HG03025 (cell line): Measurements from ENCODE around the gene MMS22L.

Experiments
- ATAC-seq: cut with Tn5 transposase; IDR thresholded peaks from one replicate; pipeline ENCODE4 v1.9.1; 2021; ENCODE audit warnings: mild to moderate bottlenecking, moderate library complexity; ENCODE audit not compliant: unreplicated experiment, low FRiP score

MMS22L gene

DNA sequence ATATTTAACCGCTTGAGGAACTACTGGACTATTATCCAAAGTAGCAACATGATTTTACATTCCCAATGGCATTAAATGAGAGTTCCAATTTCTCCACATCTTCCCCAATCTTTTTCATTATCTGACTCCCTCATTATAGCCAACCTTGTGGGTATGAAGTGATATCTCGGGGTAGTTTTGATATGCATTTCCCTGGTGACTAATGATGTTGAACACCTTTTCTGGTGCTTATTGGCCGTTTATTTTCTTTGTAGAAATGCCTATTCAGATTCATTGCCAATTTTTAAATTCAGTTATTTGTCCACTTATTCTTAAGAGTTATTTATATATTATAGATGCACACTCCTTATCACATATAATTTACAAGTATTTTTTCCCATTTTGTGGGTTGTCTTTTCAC, 129.0 kb downstream of the MMS22L start:
- no peak for ATAC-seq

DNA sequence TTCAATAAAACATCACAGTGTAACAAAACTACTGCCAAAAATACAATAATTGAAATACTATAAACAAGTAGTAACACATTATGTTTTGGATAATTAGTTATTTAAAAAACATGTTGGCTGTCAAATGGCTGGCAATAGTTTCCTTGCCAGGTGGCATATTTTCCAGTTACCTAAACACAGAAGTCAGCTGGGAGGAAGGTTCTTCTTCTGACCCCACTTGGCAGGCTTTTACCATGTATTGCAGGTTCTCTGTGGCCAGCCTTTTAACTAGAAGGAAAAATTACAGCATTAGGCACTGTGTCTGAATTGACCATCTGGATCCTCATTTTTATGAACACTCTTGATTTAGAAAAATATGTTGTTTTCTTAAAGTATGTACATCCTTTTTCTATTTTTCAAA, 131.4 kb downstream of the MMS22L start:
- no peak for ATAC-seq

DNA sequence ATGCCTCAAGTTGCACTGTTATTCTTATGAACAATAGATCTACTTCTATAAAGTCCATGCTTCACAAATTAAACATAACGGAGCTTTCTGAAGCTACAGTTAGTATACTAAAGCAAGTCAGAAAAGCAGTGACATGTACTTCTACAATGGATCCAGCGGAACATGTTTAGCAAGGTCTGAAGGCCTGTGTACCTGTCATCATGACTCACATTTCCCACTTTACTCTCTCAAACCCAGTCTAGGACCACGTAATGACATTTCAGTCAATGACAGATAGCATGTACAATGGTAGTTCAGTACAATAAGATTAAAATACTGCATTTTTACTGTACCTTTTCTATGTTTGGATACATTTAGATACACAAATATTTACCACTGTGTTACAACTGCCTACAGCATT, 132.1 kb downstream of the MMS22L start:
- ATAC-seq, result no peak

DNA sequence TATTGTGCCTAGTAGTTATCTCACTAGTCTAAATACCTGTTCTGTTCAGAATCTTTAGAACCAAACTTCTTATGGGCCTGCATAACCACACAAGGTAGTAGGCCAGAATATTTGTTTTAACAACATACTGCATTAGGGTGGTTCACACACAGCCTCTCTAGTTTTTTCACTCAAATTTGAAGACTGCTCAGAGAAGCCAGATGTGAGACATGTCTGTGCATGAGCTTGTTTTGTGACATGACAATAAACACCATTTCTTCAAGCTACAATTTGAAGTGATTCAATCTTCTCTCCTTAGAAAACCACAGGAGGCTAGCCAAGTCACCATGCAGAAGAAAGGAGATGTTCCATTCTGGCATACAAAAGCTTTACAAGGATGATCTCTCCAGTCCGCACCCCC, 135.6 kb downstream of the MMS22L start:
- ATAC-seq, result no peak

DNA sequence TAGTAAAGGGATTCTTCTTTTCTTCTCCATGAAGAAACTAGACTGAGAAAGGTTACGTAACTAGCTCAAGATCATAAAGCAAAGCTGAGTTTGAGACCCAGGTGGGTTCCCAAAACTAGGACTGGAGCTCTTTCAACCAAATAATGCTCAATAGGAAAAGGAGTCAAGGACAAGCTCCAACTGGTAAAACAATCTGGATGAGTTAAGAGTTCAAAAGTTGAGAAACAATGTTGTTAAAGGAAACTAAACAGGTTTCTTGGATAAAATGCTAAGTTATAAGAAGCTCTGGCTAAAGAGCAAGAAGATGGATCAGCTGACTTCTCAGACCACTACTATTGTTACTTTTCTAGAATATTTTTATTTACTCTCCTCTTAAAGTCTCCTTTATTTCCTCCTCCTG, 137.3 kb downstream of the MMS22L start:
- ATAC-seq, result no peak

DNA sequence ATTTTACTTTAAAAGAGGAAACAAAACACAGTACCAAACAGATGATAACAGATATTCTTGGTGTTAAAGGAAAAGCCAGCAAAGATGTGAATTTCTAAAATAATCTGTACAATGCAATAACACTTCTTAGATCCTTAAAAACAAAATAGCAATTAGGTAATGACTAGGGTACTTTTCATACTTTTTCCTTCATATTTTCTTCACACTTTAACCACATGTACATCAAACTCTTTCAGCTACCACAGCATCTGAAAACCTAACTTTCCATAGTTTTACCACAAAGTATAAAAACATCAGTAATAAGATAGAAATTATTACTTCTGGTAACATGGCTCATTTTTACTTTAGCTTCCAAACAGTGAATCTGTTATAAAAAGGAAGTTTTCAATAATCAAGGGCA, 141.3 kb downstream of the MMS22L start:
- ATAC-seq, result no peak

DNA sequence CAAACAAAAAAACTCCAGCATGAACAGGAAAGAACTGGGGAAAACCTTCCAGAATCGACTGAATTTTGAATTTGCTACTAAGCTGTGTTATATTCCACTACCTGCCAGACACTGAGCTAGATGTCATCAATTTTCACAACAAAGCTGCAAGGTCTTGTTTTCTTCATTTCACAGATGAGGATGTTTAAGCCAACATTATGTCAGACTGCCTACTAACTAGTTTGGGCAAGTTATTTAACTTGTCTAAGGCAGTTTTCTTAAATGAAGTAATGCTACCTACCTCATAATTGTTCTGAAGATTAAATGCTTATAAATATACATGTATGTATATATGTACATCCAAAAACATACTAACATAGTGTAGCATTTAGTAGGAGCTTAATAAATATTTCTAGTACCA, 144.4 kb downstream of the MMS22L start:
- no peak for ATAC-seq

DNA sequence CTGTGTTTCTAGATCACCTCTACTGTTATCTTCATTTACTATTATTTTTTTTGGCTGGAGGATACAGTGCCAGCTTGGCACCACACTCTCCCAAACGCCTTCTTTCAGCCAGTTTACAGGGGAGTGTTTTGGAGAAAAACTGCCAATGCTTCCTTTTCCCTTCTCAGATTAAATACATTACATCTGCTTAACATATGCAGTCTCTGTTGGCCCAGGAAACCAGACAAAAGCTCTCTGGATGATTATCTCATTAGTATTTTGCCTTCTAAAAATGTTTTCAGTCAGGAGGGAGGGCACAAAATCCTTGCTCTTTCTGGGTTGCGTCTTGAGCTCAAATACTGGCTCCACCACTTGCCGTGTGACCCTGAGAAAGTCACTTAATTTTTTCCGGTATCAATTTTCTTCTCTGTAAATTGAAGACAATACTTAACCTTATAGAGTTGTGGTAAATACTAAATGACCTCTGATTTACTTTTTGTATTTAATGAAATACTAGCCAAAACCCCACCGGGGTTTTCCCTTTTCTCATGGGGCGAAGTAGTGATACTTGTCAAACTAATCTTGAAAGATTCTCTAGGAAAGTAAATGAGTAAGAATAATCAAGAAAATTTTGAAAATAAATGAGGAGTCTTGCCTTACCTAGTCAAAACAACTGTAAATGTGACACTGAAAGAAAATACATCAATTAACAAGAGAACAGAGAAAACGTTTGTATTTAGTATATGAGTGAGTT, 146.2 kb downstream of the MMS22L start:
- no peak for ATAC-seq

DNA sequence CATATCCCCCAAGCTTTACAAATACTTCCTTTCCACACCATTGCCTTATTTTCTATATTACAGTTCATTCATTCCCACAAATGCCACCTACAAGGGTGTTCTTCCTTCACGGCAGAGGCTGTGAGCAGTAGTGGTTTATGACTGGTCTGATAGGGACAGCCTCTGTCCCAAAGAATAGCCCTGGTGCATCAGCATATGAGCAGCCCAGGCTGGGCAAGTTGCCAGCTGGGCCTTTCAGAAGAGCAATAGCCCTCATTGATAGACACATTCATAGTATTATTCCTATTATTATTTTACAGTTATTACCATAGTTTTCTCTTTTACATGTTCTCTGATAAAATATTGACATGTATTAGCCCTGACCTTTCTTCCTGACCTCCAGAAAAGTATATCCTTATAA, 149.9 kb downstream of the MMS22L start:
- no peak for ATAC-seq

DNA sequence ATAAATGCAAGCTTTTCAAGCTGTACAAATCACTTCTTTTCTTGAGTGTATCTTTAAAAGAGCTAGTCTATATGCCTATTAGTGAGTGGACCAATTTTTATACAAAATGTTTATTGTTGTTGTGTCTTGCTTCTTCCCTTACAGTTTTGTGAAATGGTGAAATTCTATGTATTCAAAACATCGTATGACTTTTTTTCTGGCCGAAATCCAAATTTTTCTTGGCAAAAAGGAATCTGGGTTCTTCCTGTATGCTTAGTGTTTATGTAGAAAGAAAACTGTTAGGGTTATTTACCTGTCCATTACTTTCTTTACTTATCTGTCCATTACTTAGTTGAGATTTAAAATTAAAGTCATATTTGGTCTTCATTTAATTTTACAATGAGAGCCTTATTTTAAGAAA, 153.9 kb downstream of the MMS22L start:
- ATAC-seq, result no peak

DNA sequence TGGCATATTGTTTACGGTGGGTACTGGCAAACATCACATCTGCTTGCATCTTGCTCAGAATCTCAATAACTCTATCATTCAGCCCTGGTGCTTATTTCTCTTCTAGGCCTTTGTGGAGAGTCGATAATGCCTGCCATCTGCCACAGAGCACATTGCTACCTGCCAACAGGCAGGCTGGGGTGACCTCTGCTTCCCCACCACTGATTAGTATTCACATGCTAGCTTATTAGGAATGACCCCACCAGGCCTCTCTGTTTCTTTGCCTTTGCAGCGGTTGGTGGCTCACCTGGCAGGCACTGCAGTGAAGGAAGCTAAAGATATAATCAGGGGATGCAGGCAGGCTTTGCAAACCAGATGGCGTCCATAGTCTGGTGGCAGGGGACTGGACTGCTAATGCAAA, 154.5 kb downstream of the MMS22L start:
- ATAC-seq, result no peak

DNA sequence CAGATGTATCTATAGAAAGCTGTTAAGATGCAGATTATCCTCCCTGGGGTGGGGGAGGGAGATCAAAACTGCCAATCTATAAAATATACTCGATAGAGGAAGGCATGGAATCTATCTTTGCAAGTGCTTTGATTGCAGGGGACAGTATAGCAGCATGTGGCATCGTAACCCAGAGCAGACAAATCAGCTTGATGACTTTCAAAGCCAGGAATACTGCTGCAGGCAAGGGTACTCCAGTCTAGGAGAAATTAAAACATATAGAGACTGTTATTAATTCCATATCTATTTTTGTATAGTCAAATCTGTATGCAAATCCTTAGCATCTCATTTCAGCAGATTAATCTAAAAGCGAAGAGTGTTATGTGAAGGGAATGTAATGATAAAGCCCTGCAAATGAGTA, 159.4 kb downstream of the MMS22L start:
- no peak for ATAC-seq

DNA sequence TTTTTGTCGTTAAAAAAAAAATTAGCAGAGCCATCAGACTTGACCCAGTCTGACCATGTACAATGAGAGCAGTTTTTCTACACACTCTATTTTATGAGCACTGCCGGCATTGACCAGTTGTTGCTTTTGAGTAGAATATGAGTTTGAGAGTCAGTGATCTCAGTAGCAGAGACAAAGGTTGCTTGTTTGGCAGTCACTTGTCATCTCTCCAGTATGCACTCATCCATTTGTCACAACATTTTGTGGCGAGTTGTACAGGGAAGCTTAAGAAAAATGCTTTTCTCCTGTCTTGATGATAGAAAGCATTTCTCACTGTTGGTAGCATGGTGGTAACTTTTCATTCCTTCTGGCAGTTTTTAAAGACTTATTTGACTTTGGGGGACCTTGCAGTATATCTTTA, 159.9 kb downstream of the MMS22L start:
- no peak for ATAC-seq

DNA sequence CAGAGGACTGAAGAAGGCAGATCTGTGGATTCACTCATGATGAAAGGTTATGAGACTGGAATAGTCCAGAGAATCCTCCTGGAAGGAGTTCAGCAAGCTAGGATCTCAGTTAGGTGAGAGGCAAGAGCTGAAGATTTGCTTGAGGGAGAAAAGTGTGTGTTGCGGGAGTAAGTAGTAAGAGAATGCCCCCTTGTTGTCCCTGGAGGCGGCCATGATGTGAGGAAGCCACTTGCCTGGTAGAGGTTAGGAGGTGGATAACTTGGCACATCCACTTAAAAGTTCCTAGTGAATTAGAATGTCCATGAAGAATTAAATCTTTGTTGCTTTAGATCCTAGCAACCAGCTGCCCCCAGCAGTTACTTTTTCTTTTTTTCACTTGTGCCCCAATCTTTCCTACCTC, 162.5 kb downstream of the MMS22L start:
- no peak for ATAC-seq

DNA sequence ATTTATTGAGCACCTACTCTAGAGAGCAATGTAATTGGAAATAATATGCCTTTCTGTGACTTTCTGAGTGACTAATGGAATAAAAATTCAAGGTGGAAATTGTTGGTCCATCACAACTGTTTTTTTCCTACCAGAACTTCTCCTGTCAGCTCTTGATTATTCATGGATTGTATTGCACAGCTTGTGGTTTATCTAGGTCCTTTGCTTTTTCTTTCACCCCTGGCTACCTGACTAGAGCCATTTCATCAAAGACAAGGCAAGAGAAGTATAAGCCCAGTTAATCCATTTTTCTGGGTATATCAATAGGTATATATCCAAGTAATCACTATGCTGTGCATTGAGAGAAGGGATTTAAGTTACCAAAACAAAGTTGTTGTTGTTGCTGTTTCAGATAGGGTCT, 168.4 kb downstream of the MMS22L start:
- no peak for ATAC-seq

DNA sequence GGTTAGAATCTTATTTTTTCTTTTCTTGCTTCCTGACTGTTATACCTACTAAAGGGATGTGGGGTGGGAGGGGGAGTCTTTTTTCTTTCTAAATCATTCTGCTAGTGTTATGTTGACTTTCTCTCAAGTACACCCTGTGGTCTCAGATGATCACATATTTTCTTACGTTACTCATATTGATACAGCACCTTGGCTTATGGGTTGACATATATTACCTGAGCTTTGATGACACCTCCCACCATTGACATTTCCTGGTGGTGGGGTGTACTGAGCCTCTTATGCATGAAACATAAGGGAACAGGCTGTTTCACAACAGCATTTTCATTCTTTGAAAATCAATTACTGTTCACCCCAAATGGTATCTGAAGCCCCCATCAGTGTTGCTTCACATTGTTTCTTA, 169.8 kb downstream of the MMS22L start:
- no peak for ATAC-seq

DNA sequence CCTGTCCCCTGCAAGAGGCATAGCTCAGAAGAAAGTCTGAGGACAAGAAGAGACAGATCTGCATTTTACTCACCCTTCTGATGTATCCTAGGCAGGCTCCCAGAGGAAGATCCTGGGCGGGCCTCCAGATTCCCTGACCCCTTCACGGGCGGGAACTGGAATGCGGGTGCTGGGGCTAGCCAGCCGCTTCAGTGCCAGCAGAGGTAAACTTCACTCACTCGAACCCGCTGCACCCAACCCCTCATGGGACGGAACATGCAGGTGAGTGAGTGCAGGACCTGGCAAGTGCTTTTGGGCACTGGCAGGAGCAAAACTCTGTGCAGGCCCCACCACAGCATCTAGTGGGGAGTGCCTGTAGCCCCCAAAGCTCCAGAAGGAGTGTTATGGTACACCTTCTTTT, 171.8 kb downstream of the MMS22L start:
- no peak for ATAC-seq

DNA sequence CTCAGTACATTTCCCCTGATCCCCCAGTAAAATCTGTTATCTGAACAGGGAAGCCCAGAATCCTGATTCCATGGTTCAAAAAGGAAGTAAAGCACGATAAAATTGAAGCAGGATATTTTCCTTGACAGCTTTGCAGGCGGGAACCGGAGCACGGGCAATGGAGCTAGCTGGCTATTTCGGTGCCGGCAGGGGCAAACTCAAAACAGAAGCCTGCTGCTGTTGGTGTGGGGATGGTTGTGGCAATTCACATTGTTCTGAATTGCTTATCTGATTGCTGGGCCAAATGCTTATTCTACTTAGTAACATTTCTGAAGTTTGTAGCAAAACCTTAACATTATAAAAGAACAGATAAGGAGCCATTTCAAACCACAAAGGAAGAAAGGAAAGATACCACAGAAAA, 172.4 kb downstream of the MMS22L start:
- no peak for ATAC-seq

DNA sequence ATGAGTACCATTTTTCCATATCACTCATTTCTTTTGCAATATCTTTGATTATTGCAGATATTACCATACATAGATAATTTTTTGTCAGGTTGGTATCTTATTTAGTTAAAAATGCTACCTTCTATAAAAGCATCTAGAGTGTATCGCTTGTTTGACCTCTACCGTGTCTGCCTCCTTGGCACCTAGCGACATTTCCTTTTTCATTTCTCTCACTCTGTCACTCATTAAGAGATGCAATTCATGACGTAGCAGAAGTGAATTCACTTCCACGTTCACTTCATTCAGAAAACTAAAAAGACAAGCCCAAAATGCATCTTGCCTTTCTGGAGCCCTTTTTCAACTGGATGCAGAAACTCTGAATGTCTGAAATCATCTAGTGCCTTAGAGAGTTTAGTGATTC, 172.9 kb downstream of the MMS22L start:
- ATAC-seq, result no peak

DNA sequence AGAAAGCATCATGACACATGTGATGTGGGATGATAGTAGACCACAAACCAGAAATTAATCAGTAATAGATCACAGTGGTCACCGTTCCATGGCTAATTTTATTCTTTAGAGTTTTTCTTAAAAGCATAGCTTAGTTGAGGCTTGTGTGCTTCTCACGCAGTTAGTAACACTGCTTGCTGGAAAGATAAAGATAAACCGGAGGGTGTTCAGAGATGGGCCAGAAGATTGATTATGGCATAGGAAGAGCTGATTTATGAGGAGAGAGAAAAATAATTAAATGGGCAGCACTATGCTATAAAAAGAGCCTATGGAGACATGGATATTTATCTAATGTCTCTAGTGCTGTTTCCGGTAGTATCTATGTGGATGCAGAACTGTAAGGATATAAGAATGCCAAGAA, 173.6 kb downstream of the MMS22L start:
- ATAC-seq, result no peak

DNA sequence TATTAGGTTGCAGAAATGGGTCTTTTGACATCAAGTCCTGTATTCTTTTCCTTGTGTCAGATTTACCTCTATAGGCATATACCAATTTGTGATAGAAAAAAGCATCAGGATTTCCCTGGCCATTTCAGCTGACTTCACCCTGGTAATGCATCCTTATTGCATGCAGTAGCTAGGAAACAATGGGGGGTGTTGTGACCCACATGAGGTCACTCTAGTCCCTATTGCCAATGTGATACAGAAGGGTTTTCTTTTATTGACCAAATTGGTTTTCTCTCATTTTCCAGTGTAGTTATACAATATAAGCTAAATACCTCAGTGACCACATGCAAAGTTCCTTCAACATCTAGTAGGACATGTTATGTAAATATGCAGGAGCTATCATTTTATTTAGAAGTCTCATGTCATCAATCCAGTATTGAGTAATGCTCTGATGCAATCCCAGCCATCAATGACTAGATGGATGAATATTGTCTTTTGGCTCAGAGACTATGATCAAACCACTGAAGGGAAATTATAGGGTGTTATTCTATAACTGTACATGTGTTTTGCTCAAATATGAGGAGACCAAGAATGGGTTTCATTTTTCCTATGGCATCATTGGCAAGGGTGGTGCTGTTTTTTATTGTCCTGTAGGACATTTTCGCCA, 180.7 kb downstream of the MMS22L start:
- no peak for ATAC-seq

DNA sequence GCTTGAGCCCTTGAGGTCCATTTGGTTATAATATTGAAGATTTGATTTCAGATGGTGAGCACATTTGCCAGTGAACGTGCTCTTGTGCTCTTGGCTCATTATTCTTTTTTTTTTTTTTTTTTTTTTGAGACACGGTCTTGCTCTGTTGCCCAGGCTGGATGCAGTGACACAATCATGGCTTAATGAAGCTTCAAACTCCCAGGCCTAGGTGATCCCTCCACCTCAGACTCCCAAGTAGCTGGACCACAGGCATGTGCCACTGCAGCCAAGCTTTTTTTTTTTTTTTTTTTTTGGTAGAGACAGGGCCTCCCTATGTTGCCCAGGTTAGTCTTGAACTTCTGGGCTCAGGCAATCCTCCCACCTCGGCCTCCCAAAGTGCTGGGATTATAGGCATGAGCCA, 182.3 kb downstream of the MMS22L start:
- no peak for ATAC-seq
